GM19043 (cell line): ENCODE data around the gene RRP15.
A peak's percentile ranks its signal among the peaks of the same experiment; 100 is the strongest.
"Not testable (repeated sequence)": the region's sequence is repeated elsewhere in the genome, so short reads cannot be mapped to it uniquely, and the experiment has no call there.

Source experiments
- ATAC-seq: cut with Tn5 transposase; IDR thresholded peaks from one replicate; pipeline ENCODE4 v1.9.1; 2021; ENCODE audit warnings: low read depth; ENCODE audit not compliant: unreplicated experiment

RRP15 gene

GRCh38 chr1:218294546-218294945 lies 9.5 kb downstream of the RRP15 start:
- no peak for ATAC-seq

- ATAC-seq: no peak
Observed at GRCh38 chr1:218296162-218296561, 11.1 kb downstream of the RRP15 start.

GRCh38 chr1:218297461-218297860 lies 12.4 kb downstream of the RRP15 start:
- no peak for ATAC-seq

GRCh38 chr1:218297867-218298266 lies 12.8 kb downstream of the RRP15 start:
- no peak for ATAC-seq

- ATAC-seq: no peak
Observed at GRCh38 chr1:218298398-218298797, 13.3 kb downstream of the RRP15 start.

- ATAC-seq: no peak
Observed at GRCh38 chr1:218299416-218299815, 14.3 kb downstream of the RRP15 start.

- no peak for ATAC-seq
Observed at GRCh38 chr1:218301217-218301616, 16.1 kb downstream of the RRP15 start.

- no peak for ATAC-seq
Observed at GRCh38 chr1:218302155-218302554, 17.1 kb downstream of the RRP15 start.

- ATAC-seq: no peak
Observed at GRCh38 chr1:218303176-218303879, 18.2 kb downstream of the RRP15 start.

GRCh38 chr1:218304281-218305039 lies 19.4 kb downstream of the RRP15 start:
- ATAC-seq: peak; percentile 77

- no peak for ATAC-seq
Observed at GRCh38 chr1:218305472-218306064, 20.5 kb downstream of the RRP15 start.

- ATAC-seq: no peak
Observed at GRCh38 chr1:218312509-218312908, 27.4 kb downstream of the RRP15 start.

GRCh38 chr1:218314316-218314715 lies 29.2 kb downstream of the RRP15 start:
- ATAC-seq: no peak

- no peak for ATAC-seq
Observed at GRCh38 chr1:218315638-218316037, 30.5 kb downstream of the RRP15 start.

- no peak for ATAC-seq
Observed at GRCh38 chr1:218317061-218317460, 32.0 kb downstream of the RRP15 start.

- ATAC-seq: not testable (repeated sequence)
Observed at GRCh38 chr1:218320182-218320581, 35.1 kb downstream of the RRP15 start.

- ATAC-seq: no peak
Observed at GRCh38 chr1:218322762-218323161, 37.7 kb downstream of the RRP15 start.

- no peak for ATAC-seq
Observed at GRCh38 chr1:218323568-218324225, 38.6 kb downstream of the RRP15 start.

- ATAC-seq: no peak
Observed at GRCh38 chr1:218324226-218324580, 39.1 kb downstream of the RRP15 start.

GRCh38 chr1:218328769-218329168 lies 43.7 kb downstream of the RRP15 start:
- ATAC-seq: no peak

- peak; percentile 73 for ATAC-seq
Observed at GRCh38 chr1:218330043-218330623, 45.0 kb downstream of the RRP15 start.
